Tibial artery (tissue), 4 donors: ENCODE results near the gene MSANTD2.

ENCODE experiments used
- DNase-seq, 2 donors: peaks; one replicate each; pipeline ENCODE4 v3.0.0-alpha.2; 2019
- H3K27ac ChIP-seq, 2 donors: fragments of 200-600 bp; sonication (generic) in 1 of 2; 1 replicate in 1 of 2; 2 replicates in 1 of 2; pipeline ENCODE4 v1.5.1; 2018 to 2019; ENCODE audit warnings: mild to moderate bottlenecking in 1 of 2
- H3K27me3 ChIP-seq, 2 donors: fragments of 200-600 bp; sonication (generic) in 1 of 2; one replicate each; pipeline versions ENCODE4 v1.5.1 to v1.6.0; 2016 to 2019
- H3K36me3 ChIP-seq, 3 donors: fragments of 200-600 bp; sonication (generic) in 2 of 3; one replicate each; pipeline ENCODE4 v1.5.1; 2016 to 2019; ENCODE audit warnings: mild to moderate bottlenecking in 2 of 3
- H3K4me1 ChIP-seq, 4 donors: fragments of 200-600 bp; sonication (generic) in 2 of 4; 1 replicate in 3 of 4; 2 replicates in 1 of 4; pipeline ENCODE4 v1.5.1; 2016 to 2019
- H3K4me3 ChIP-seq, 2 donors: fragments of 200-600 bp; sonication (generic) in 1 of 2; 1 replicate in 1 of 2; 2 replicates in 1 of 2; pipeline ENCODE4 v1.5.1; 2018 to 2019; ENCODE audit warnings: mild to moderate bottlenecking in 2 of 2
- H3K9me3 ChIP-seq, 3 donors: fragments of 200-600 bp; sonication (generic) in 1 of 3; one replicate each; pipeline ENCODE4 v1.5.1; 2016 to 2019
- intact Hi-C: fragments of 100-400 bp; cut with DNase I; formaldehyde crosslinking; loops from one replicate; pipeline ENCODE4 v1.15.0; 2023; ENCODE audit warnings: low total_unique reads
- TF ChIP-seq, protein P1 (sequence below), 2 experiments: fragments of 200-600 bp in 1 of 2; fragments of 450-650 bp in 1 of 2; IDR thresholded peaks; one replicate each; pipeline ENCODE4 v1.5.1; 2017 to 2019; ENCODE audit warnings: antibody characterized with exemption in 2 of 2, mild to moderate bottlenecking in 1 of 2, moderate library complexity in 1 of 2

Gene MSANTD2

DNA sequence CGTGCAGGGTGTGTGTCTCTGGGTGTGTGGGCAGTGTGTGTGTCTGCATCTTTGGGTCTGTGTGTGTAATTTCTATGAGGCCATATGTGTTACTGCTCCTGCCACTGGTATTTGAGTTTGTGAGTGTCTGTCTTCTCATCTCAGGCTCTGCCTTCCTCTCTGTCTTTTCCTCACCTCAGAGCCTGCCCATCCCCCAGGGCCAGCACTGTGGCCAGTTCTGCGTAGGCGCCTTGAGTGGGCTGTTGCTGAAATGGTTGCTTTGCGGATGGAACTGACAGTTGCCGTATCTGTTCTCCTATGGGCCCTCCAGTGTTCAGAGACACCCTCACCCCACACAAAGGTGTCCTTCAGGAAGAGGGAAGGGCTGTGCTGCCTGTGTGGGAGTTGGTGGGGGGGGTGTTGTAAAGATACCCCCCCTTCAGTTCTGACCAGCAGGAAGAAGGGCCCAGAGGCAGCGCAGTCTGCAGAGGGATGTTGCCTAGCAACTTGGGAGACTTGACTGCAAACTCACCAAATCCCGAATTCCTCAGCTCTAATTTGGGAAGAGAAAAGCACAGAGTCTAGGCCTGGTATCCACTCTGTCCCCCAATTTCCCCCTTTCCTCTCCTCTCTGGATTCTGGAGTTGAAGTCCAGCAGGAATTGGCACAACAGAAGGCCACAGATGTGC, 62.4 kb downstream of the MSANTD2 start:
- intact Hi-C loops, result no loop called here
- H3K27ac ChIP-seq, result peak overlapping the region; percentile 44 to 64

DNA sequence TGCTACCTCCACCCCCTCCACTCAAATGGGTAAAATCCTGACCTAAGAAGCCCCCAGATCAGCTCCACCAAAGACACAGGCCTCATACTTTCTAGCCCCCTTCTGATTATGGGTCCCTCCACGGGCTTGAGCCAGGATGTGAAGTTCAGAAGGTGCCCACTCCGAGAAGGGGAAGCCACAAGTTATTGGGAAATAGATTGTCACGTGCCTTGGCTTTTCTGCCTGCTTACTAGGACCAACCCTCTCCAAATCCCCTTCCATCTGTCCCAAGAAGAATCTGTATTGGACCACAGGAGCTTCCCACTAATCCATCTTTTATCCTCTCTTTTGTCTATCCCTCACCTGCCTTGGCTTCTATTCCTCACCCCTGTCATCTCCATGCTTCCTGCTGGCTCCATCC, 63.5 kb downstream of the MSANTD2 start:
- TF ChIP-seq, protein P1, sequence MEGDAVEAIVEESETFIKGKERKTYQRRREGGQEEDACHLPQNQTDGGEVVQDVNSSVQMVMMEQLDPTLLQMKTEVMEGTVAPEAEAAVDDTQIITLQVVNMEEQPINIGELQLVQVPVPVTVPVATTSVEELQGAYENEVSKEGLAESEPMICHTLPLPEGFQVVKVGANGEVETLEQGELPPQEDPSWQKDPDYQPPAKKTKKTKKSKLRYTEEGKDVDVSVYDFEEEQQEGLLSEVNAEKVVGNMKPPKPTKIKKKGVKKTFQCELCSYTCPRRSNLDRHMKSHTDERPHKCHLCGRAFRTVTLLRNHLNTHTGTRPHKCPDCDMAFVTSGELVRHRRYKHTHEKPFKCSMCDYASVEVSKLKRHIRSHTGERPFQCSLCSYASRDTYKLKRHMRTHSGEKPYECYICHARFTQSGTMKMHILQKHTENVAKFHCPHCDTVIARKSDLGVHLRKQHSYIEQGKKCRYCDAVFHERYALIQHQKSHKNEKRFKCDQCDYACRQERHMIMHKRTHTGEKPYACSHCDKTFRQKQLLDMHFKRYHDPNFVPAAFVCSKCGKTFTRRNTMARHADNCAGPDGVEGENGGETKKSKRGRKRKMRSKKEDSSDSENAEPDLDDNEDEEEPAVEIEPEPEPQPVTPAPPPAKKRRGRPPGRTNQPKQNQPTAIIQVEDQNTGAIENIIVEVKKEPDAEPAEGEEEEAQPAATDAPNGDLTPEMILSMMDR (IDR thresholded peaks at IDR 0.05), result no peak
- DNase-seq, result peak in 1 of 2 donors; percentile 55
- H3K27ac ChIP-seq, result peak overlapping the region; percentile 44 to 64
- no peaks in the 10 kb centered on the region for H3K27me3 ChIP-seq
- peaks cover 0 to 44% (median 19%) of the 10 kb centered on the region in 4 donors for H3K4me1 ChIP-seq
- H3K4me3 ChIP-seq, result no peak overlapping the region
- intact Hi-C loops, result no loop called here
- no peaks in the 10 kb centered on the region for H3K36me3 ChIP-seq
- H3K9me3 ChIP-seq, result no peaks in the 10 kb centered on the region

More for the DNA sequence above, 62.4 kb downstream of the MSANTD2 start:
- Histone ChIP-seq H3K27me3 (no peaks in the 10 kb centered on the region), H3K4me3 (no peak overlapping the region), H3K36me3 (no peaks in the 10 kb centered on the region), H3K9me3 (no peaks in the 10 kb centered on the region), H3K4me1 (peaks cover 0 to 44% (median 19%) of the 10 kb centered on the region in 4 donors)
- no peak for DNase-seq
- TF ChIP-seq, protein P1 (IDR thresholded peaks at IDR 0.05), result no peak

DNA sequence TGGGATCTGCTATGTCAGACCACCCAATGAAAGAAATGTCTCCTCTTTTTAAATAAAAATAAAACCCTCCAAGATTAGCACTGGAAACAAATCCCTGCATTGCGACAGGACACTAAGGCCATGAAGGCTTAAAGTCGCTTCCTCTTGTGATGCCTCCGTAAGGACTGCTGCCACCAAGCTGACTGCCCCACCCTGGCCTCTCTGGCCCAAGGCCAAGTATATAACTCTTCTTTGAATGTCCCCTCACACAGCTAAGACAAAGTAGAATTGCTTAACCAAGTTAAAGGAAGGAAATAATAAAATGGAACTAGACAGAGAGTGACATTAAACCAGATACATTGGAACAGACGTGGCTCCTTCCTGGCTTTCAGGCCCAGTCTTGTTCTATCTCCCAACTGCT, 68.0 kb downstream of the MSANTD2 start:
- intact Hi-C loops, result no loop called here
- Histone ChIP-seq H3K4me1 (peaks cover 0 to 20% (median 5%) of the 10 kb centered on the region in 4 donors), H3K27me3 (no peaks in the 10 kb centered on the region), H3K9me3 (no peaks in the 10 kb centered on the region), H3K36me3 (no peaks in the 10 kb centered on the region), H3K4me3 (no peak overlapping the region), H3K27ac (no peak overlapping the region)
- TF ChIP-seq, protein P1 (IDR thresholded peaks at IDR 0.05), result no peak
- DNase-seq, result peak in 1 of 2 donors; percentile 62

DNA sequence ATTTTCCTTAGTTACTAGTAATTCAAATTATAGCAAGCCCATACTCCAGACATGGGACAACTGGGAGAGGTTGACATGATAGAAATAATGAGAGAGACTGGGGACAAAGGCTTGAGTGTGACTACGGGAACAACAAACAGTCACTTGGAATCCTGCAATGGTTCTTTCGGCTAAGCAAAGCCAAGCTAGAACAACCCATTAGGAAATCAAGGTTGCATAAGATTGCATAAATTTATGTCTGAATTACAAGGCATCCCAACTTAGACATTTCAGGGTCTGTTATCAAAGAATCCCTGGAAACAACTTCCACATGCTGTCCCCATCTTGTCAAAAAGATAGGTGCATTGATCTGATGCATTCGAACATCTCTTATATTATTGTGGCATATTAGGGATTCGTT, 70.6 kb downstream of the MSANTD2 start:
- Histone ChIP-seq H3K4me1 (peaks cover 5 to 21% (median 16%) of the 10 kb centered on the region in 4 donors), H3K9me3 (no peaks in the 10 kb centered on the region), H3K27me3 (no peaks in the 10 kb centered on the region), H3K4me3 (no peak overlapping the region), H3K36me3 (no peaks in the 10 kb centered on the region), H3K27ac (no peak overlapping the region)
- TF ChIP-seq, protein P1 (IDR thresholded peaks at IDR 0.05), result no peak
- no peak for DNase-seq
- intact Hi-C loops, result no loop called here

DNA sequence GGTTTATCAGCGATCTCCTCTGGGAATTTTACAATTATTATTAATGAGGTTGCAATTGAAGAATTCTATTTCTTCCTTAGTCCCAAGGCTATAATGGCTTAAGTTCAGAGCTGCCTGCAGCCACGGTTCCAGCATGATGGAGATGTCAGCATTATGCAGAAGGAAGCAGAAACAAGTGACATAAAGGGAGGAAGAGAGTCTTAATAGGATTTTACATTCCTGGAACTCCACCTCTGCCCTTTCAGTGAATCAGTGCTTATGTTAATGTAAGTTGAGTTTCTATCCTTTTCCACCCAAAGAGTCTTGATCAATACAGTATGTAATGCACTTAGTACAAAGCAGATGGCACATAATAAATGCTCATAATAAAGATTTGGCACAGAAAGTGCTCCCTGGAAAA, 72.1 kb downstream of the MSANTD2 start:
- intact Hi-C loops, result no loop called here
- Histone ChIP-seq H3K4me1 (peaks cover 5 to 23% (median 17%) of the 10 kb centered on the region in 4 donors), H3K9me3 (no peaks in the 10 kb centered on the region), H3K36me3 (no peaks in the 10 kb centered on the region), H3K27ac (no peak overlapping the region), H3K4me3 (no peak overlapping the region), H3K27me3 (no peaks in the 10 kb centered on the region)
- DNase-seq, result no peak
- TF ChIP-seq, protein P1 (IDR thresholded peaks at IDR 0.05), result no peak
